GM19328 (cell line): ENCODE results near the gene RPL18.
"Not testable (repeated sequence)": the region's sequence is repeated elsewhere in the genome, so short reads cannot be mapped to it uniquely, and the experiment has no call there.

ENCODE experiments used
- ATAC-seq: cut with Tn5 transposase; IDR thresholded peaks from one replicate; pipeline ENCODE4 v1.9.1; 2021; ENCODE audit warnings: mild to moderate bottlenecking, moderate library complexity; ENCODE audit not compliant: unreplicated experiment

The RPL18 gene

DNA sequence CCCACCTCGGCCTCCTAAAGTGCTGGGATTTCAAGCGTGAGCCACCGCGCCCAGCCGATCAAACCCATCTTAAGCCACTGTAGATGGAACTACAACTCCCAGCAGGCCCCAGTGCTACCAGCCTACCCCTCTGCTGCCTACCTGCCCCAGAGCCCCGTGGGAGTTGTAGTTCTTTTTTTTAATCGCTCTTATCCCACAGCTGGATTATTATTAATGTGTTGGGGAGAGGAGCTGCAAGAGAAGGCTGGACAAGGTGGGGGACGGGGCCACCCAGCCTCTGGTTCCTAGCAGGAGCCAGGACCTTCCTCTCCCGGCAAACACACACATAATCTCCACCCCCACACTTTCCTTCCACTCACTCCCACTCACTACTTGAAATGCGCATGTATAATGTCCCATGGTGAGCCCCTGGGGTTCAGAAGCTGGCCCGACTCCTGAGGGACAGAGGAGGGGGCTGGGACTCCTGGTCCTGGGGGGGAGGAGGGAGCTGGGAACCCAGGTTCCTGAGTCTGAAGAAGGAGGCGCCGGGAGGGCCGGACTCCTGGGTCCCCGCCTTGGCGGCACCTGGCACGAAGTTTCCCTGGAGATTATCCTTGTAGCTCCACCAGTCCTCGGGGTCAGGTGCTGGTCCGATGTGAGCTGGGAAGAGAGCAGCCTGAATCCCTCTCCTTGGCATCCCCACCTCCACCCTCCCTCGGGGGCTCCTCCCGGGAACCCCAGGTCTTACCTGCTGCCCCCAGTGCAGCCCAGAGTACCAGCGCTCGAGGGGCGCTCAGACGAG is 26.1 kb upstream of the RPL18 start:
- no peak for ATAC-seq

DNA sequence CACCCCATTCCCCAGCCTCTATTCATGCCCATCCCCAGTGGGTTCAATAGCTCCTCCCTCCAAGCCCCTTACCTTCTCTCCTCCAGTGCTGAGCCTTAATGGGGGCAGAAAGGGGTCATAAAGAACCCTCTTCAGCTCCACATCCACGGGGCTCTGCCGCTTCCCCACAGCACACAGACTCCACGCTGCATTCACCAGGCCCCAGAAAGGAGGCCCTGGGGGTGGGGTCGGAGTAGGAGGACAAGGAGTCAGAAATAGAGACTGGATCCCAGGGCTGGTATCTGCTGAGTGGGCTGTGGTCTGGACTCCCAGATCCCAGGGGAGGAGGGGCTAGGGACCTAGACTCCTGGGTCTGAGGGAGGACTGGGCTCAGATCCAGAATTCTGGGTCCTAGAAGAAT is 25.4 kb upstream of the RPL18 start:
- ATAC-seq, result no peak

DNA sequence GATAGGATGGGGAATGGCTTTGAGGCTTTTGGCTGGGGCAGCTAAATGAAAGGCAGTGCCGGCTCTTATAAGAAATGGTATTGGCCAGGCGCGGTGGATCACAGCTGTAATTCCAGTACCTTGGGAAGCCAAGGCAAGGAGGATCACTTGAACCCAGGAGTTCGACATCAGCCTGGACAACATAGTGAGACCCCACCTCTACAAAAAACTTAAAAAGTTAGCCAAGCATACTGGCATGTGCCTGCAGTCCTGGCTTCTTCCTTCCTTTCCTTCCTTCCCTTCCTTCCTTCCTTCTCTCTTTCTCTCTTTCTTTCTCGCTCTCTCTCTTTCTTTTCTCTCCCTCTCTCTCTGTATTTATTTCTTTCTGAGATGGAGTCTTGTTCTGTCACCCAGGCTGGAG is 23.9 kb upstream of the RPL18 start:
- no peak for ATAC-seq

DNA sequence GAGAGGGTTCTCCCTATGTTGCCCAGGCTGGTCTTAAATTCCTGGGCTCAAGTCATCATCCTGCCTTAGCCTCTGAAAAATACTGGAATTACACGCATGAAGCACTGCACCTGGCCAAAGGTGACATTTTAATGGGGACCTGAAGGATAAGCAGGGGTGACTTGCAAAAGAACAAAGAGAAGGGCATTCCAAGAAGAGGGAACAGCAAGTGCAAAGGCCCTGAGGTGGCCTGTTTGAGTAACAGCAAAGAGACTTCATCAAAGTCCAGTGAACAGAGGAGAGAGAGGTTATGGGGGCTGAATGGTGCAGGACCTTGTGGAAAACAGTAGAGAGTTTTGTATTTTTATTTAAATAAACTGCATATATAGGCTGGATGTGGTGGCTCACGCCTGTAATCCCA is 22.9 kb upstream of the RPL18 start:
- no peak for ATAC-seq

DNA sequence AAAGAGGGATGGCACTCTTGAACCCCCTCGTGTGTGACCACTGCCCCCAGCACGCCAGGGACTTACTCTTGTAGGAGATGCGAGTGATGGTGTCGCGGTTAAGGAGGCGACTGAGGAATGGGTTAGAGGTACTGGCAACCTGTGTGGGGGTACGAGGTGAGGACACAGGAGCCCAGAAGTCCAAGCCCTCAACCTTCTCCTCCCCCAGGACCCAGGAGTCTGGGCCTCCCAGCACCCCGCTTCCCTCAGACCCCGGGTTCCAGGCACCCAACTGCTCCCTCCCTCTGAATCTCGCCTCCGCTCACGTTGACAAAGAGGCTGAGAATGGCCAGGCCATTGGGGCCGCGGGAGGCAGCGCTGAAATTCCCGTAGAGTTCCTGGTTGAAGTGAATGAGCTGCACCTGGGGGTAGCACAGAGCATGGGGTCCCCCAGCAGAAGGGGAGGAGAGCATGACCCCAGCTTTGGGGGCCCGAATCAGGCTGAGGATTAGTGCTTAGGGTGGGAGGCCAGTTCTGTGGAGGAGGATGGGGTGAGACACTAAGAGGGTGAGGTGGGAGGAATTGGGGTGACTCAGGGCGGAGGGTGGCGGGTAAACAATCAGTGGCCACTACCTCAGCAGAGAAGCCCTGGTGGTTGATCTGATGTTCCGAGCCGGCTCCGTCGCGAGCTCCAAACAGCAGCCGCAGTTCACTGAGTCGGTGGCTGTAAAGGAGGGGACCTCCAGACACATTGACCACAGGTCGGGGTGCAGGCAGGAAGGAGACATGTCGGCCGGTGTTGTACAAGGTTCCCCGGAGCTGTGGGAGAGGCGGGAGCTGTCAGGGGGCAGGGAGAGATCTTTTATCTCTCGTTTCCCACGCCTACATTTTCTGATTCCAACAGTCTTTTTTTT is 20.8 kb upstream of the RPL18 start:
- ATAC-seq, result no peak

DNA sequence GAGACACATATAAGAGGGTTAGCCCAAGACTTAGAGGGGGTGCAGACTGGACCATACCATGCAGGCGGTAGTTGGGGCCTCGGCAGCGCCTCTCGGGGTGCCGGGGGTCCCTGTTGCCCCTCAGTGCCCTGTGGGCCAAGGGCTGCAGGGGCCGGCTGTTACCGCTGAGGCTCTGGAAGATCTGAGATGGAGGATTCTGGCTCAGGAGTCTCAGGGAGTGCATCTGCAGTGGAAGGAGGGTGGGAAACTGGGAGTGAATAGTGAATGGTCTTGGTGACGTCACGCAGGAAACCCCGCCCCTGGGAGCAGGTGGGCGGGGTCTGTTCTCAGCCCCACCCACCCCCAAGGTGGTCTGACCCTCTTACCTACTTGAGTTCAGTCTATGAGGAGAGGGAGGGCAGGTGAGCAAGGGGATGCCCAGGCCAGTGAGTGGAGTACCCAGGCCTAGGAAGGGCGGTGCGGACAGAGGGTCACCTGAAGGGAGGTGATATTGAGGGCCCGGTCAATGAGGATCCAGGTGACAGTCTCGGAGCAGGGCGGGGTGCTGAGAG is 19.9 kb upstream of the RPL18 start:
- ATAC-seq, result no peak

DNA sequence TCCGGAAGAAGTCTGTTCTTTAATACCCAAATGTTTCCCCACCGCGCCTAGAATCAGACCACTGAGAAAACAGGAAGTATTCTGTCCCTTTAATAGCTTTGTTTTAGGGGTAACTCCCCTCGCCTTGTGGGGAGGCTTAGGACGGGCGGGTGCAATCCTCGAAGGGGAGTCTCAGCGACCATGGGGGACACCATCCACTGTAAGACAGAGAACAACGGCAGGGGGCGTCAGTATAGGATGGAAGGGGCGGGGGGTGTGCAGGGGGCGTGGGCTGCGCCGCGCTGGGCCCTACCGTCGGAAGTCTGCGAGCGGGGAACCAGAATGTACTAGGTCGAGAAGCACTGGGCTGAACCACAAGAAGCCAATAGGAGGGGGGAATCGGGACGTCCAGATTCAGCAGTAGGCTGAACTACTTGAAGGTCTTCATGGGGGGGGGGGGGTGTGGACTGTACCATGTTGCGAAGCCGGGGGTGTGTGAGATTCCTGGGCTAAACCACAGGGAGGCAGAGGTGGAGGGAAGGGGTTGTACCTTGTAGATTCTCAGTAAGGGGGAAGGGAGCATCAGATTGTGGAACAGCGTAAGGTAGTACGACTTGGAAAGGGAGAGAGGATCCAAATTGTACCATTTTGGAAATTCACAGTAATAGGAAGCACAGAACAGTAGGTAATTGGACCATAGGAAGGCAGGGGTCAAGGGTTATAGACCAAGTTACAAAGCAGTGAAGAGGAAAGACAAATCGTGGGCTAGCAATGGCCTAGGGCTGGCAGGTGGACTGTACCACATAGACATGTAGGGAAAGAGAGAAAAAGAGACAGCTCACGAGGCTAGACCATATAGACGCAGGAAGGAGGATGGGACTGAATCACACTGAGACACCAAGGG is 19.2 kb upstream of the RPL18 start:
- ATAC-seq, result peak; percentile 19

DNA sequence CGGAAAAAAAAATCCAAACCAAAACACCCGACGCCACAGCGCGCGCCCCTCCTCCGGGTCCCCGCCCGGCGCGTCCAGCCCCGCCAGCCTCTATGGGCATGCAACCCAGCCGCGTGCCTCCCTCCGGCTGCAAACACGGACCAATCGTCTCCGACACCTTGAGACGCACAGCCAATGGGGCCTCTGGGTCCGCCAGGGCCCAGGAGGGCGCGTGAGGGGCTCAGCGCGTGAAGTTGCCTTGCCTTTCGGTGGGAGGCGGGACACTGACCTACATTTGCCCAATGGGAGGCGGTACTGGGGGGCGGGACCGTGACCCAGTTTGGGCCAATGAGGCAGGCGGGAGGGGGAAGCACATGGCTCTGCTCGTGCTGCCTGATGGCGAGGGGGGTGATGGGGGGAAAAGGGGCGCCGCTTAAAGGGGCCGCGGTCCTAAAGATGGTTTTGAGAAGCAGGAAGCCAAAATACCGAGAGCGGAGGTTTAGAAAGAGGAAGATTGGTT is 18.5 kb upstream of the RPL18 start:
- ATAC-seq, result peak; percentile 64

DNA sequence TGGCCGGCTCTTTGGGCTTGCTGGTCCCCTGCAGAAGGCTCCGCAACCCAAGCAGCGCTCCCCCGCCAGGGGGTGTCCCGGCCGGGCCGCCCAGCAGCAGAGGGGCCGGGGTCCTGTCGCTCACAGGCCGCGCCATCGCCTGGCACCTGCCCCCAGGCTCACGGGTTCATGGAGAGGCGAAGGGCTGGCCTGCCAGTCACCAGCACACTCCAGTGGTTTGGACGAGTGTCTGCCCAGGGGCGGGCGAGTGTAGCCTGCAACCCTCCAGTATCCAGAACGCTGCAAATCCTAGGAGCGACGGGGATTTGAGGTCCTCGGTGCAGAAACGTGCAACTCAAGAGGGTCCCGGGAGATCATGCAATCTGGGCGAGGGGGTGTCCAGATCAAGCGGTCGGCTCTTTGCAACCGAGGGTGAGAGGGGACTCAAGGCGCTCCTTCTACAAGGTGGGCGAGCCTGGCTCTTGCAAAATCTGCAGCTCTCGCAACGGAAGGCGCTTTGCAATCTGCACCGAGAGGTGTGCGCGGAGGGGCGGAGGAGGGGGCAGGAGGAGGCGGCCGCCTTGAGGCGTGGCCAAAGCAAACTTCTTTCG is 18.0 kb upstream of the RPL18 start, which contains the start of gene DBP:
DBP (minus strand) TSS at position 521 of the 590 bp plus-strand sequence; CDS start at position 136, 385 bp downstream.
- no peak for ATAC-seq

DNA sequence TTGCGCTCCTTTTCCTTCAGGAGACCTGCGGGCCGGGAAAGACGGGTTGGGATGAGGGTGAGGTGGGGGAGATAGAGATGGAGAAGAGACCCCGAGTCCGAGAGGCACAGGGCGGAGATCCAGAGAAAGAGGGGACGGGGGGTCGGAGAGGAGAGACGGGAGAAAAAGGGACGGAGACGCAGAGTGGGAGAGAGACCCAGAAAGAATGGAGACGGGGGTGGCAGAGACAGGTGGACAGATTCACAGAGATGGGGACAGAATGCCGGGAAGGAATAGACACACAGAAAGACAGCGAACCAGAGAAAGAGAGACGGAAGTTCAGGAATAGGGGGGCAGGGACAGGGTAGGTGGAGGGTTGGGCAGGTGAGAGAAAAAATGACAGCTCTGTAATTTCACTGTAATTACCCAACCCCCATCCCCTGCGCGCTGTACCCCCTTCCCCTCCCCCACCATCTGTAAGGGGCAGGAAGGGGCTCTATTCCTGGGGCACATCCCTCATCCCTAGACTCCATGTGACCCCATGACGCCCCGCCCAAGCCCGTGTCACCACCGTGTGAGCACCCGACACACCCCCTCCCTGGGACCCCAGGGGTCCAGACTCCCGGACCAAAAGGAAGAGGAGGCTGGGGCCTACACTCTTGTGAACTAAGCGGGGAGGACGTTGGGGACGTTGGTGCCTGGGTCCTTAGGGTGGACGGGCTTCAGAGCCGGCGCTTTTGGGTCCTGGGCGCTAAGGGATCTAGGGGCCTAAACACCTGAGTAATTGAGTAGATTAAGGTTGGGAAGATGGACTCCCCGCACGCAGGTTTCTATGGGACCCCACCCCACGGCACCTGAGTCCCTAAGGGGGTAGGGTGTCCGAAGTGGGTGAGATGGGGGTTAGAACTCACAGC is 17.2 kb upstream of the RPL18 start:
- no peak for ATAC-seq

DNA sequence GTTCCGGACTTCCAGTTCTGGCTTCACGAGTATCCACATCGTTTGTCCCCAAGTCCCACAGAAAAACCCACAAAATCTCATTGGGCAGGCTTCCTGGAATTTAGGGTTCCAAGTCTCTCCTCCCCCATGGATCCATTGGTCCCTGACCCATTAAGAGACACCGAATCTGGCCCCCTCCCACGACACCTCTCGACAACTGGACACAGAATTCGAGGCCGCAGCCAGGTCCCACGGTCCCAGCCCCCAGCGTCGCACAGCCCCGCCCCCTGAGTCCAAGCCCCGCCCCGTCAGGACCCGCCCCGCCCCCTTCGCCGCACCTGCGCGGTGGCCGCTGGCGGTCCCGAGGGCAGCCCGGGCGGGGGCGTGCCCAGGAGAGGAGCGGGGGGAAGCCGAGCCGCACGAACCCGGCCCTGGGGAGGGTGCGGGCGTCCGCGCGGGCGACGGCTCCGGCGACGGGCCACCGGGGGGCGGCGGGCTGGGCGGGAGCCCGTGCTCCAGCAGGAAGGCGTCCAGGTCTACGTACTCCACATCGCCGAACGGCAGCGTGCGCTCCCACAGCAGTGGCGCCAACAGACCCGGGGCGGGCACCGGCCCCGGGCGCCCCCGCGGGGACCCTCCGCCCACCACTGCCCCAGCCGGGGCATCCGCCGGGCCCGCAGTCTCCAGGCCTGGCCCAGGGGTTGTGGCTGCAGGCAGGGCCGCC is 16.4 kb upstream of the RPL18 start:
- no peak for ATAC-seq

DNA sequence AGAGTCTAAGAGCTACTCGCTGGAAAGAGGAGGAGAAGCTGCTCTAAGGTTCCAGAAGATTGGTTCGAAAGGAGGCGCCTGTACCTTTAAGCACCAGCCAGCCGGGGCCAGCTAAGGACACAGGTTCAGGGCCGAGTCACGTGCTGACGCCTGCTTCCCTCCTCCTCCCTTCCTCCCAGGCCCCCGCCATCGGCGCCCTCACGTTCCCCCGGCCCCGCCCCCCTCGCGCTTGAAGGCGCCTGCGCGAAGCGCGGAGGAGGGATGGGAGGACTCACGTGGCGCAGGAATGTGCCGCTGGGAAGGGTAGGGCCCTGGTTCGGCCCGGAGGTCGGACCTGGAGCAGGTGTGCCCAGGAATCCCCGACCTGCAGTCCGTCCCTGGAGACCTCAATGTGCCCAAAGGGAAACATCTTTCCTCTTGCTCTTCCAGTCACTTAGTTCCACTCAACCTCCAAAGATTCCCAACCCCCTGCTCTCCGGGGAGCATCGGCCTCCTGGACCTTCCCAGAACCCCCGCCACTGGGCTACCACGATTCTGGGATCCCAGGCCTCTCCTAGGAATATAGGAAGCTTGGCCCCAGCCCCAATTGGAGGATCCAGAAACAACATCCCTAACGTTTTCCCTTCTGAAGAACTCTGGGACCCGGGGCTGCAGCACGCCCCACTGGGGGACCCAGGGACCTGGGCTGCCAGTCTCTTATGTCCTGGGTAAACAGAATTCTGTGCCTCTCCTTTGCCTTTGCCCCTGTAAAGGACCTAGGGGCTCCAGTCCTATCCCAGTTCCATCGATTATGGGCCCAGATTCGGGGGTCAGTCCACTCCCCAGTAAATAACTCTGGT is 15.7 kb upstream of the RPL18 start:
- no peak for ATAC-seq

DNA sequence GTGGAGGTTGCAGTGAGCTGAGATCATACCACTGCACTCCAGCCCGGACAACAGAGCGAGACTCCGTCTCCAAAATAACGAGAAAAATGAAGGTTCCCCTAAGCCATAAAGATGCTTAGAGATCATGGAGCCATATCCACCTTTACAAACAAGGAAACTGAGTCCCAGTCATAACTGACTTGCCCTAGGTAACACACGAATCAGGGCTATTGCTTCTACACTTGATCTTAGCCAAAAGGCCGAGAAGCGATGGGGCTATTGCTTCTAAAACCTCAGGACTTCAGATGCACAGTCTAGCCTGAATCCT is 15.0 kb upstream of the RPL18 start:
- ATAC-seq, result no peak

DNA sequence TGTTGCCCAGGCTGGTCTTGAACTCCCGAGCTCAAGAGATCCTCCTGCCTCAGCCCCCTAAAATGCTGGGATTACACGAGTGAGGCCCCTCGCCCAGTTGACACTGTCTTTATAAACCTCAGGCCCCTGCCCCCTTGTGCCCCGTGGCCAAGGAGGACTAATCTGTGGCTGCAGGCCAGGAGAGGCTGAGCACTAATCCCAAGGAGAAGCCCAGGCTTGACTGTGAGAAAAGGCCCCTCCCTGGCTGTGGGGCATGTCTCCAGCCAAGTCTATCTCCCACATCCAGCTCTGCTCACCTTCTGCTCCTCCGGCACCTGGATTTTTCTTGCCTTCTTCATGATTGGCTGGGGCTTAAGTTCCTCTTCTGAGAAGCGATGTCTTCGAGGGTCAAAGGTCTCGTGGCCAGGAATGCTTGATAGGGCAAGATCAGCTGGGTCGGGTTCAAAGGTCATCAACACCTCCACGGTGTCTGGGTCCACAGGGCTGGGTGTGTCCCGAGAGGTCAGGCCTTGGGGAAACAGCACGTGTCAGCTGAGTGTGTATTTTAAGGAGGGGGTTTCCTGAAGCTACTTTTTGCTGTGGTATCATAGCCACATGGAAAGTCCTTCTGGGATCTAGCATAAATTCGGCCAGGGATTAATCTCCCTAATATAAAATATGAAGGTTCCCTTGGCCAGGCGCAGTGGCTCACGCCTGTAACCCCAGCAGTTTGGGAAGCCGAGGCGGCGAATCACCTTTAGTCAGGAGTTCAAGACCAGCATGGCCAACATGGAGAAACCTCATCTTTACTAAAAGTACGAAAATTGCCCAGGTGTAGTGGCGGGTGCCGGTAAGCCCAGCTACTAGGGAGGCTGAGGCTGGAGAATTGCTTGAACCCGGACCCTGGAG is 14.4 kb upstream of the RPL18 start:
- no peak for ATAC-seq

DNA sequence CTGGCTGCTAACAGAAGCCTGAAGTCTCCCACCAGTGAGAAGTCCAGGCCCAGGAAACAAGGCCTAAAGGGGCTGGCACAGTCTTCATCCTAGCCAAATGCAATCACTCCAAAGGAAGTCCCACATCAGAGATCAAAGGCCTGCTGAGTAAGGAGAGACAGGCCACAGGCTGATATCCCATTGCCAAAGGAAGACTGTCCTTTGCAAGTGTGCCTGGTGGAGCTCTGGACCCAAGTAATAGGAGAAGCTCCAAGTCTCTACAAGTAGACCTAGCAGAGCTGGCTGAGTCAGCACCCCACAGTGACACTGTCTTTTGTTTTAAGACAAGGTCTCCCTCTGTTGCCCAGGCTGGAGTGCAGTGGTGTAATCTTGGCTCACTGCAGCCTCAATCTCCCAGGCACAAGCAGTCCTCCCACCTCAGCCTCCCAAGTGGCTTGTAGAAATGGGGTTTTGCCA is 13.7 kb upstream of the RPL18 start:
- no peak for ATAC-seq

DNA sequence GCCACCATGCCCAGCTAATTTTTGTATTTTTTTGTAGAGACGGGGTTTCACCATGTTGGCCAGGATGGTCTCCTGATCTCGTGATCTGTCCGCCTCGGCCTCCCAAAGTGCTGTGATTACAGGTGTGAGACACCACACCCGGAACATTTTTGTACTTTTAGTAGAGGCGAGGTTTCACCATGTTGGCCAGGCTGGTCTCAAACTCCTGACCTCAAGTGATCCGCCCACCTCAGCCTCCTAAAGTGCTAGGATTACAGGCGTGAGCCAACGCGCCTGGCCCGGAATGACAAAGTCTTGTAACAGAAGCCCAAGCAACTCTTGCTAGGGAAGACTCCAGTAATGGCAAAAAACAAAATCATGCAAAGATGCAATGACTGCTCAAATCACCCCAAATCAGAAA is 13.3 kb upstream of the RPL18 start:
- not testable (repeated sequence) for ATAC-seq

DNA sequence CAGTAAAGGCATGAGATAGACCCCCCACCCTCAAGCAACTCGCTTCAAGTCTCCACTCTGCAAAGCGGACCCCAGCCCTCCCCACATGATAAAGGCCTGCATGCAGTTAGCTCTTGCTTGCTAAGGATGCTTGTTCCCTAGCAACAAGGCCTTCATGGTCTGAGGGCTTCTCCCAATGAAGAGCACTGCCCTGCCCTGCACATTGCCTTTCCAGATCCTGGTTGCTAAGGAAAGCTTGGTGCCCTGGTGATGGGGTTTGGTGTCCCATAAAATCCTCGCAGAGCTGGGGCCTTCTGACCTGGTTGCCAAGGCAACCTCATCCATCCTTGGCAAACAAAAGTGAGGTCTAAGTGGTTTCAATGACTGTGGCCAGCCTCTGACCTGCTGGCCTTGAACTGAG is 12.2 kb upstream of the RPL18 start:
- ATAC-seq, result no peak
